T-helper 2 cell (primary cell): ENCODE data around the gene VRK3.

Experiments used
- DNase-seq, 5 experiments: peaks; one replicate each; pipeline versions ENCODE4 v3.0.0 to v3.0.0-alpha.2; 2012 to 2022

VRK3 gene

GRCh38 chr19:50030225-50030624, 5.1 kb upstream of the VRK3 start:
- no peak for DNase-seq

- no peak for DNase-seq
These were observed 1.4 kb upstream of the VRK3 start for GRCh38 chr19:50026550-50026906.

GRCh38 chr19:50025794-50026549, 800 bp upstream of the VRK3 start, which contains the start of gene ZNF473:
ZNF473 (plus strand) TSS chr19:50026005; CDS start chr19:50031083, 5,078 bp downstream.
- peak; percentile 79 to 98 (median 92) for DNase-seq

- DNase-seq = no peak
These were observed 502 bp downstream of the VRK3 start for GRCh38 chr19:50024719-50025021.

- DNase-seq = no peak
These were observed 2.3 kb downstream of the VRK3 start for GRCh38 chr19:50022823-50023222.

GRCh38 chr19:50020481-50020880, 4.7 kb downstream of the VRK3 start:
- no peak for DNase-seq

- no peak for DNase-seq
These were observed 8.9 kb downstream of the VRK3 start for GRCh38 chr19:50016225-50016807.

GRCh38 chr19:50008532-50008931, 16.6 kb downstream of the VRK3 start:
- no peak for DNase-seq

- DNase-seq = no peak
These were observed 17.2 kb downstream of the VRK3 start for GRCh38 chr19:50007947-50008346.

GRCh38 chr19:50007170-50007569, 18.0 kb downstream of the VRK3 start:
- no peak for DNase-seq

- peak in 1 of 5 experiments; percentile 24 for DNase-seq
These were observed 19.7 kb downstream of the VRK3 start for GRCh38 chr19:50005428-50005827.

GRCh38 chr19:50003810-50004419, 21.3 kb downstream of the VRK3 start:
- DNase-seq = peak in 1 of 5 experiments; percentile 48

- no peak for DNase-seq
These were observed 21.9 kb downstream of the VRK3 start for GRCh38 chr19:50003254-50003788.

GRCh38 chr19:50002386-50002960, 22.7 kb downstream of the VRK3 start:
- no peak for DNase-seq

- no peak for DNase-seq
These were observed 23.4 kb downstream of the VRK3 start for GRCh38 chr19:50001775-50002174.

- DNase-seq = no peak
These were observed 24.2 kb downstream of the VRK3 start for GRCh38 chr19:50000841-50001557.

- DNase-seq = no peak
These were observed 24.9 kb downstream of the VRK3 start for GRCh38 chr19:50000038-50000840.

GRCh38 chr19:49999371-50000010, 25.7 kb downstream of the VRK3 start:
- no peak for DNase-seq

GRCh38 chr19:49997709-49998108, 27.5 kb downstream of the VRK3 start:
- DNase-seq = peak in 1 of 5 experiments; percentile 33

- DNase-seq = peak in 1 of 5 experiments; percentile 14
These were observed 36.7 kb downstream of the VRK3 start for GRCh38 chr19:49988433-49988832.

GRCh38 chr19:49988007-49988406, 37.2 kb downstream of the VRK3 start:
- DNase-seq = no peak
